DMS53 (cell line): Measurements from ENCODE around the gene LRRFIP2.
"Not testable (repeated sequence)": the region's sequence is repeated elsewhere in the genome, so short reads cannot be mapped to it uniquely, and the experiment has no call there.

ENCODE experiments used
- DNase-seq: peaks from one replicate; lab custom pipeline; 2025; lab: John Stamatoyannopoulos, UW

Gene LRRFIP2

GRCh38 chr3:37189109-37189508, 14.7 kb upstream of the LRRFIP2 start:
- no peak for DNase-seq

- no peak for DNase-seq
These were observed 9.6 kb upstream of the LRRFIP2 start for GRCh38 chr3:37183976-37184375.

- no peak for DNase-seq
These were observed 9.0 kb upstream of the LRRFIP2 start for GRCh38 chr3:37183375-37183831.

GRCh38 chr3:37182816-37183215, 8.4 kb upstream of the LRRFIP2 start:
- no peak for DNase-seq

- no peak for DNase-seq
These were observed 7.4 kb upstream of the LRRFIP2 start for GRCh38 chr3:37181756-37182155.

- no peak for DNase-seq
These were observed 5.0 kb upstream of the LRRFIP2 start for GRCh38 chr3:37179144-37179967.

GRCh38 chr3:37173806-37174205, 576 bp downstream of the LRRFIP2 start:
- DNase-seq: no peak

GRCh38 chr3:37171144-37171543, 3.2 kb downstream of the LRRFIP2 start:
- no peak for DNase-seq

GRCh38 chr3:37170513-37170912, 3.9 kb downstream of the LRRFIP2 start:
- DNase-seq: no peak

GRCh38 chr3:37170060-37170459, 4.3 kb downstream of the LRRFIP2 start:
- no peak for DNase-seq

- DNase-seq: no peak
These were observed 5.5 kb downstream of the LRRFIP2 start for GRCh38 chr3:37168896-37169295.

GRCh38 chr3:37163262-37164015, 10.9 kb downstream of the LRRFIP2 start:
- no peak for DNase-seq

- no peak for DNase-seq
These were observed 11.7 kb downstream of the LRRFIP2 start for GRCh38 chr3:37162501-37163245.

GRCh38 chr3:37161351-37161750, 13.0 kb downstream of the LRRFIP2 start:
- DNase-seq: no peak

GRCh38 chr3:37155782-37156181, 18.6 kb downstream of the LRRFIP2 start:
- DNase-seq: no peak

GRCh38 chr3:37154668-37155314, 19.6 kb downstream of the LRRFIP2 start:
- no peak for DNase-seq

GRCh38 chr3:37150621-37151020, 23.8 kb downstream of the LRRFIP2 start:
- no peak for DNase-seq

- DNase-seq: no peak
These were observed 25.1 kb downstream of the LRRFIP2 start for GRCh38 chr3:37149257-37149656.

- DNase-seq: no peak
These were observed 26.2 kb downstream of the LRRFIP2 start for GRCh38 chr3:37148208-37148607.

- DNase-seq: no peak
These were observed 26.7 kb downstream of the LRRFIP2 start for GRCh38 chr3:37147666-37148065.

GRCh38 chr3:37146927-37147326, 27.5 kb downstream of the LRRFIP2 start:
- DNase-seq: not testable (repeated sequence)

GRCh38 chr3:37145611-37146010, 28.8 kb downstream of the LRRFIP2 start:
- no peak for DNase-seq
